Measurements from ENCODE around the gene TMA7B.

DNA sequence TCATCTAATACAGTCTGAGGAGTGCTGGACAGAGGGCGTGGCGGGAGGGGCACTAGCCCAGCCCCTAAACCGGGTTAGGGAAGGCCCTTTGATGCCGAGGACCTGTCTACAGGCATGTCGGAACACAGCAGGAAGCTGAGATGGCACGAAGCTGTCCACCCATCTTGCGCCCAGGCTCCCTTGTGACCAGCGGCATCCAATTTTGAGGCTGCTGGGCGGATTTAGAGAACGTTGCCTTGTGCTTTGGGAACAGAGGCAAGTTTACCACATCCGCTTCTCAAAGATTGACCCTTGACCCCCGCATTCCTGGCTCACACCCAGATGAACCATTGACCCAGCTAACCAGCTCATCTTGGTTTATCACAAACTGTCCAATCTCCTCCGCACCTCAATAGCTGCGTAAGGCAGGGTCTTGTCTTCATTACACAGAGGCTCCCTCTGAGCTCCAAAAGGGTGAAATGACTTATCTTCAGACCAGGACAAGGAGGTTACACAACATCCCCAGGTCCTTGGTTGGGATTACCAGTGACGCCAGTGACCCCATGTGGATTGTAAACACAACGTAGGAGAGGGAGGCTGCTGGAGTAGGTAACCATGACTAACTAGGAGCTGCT, 39.1 kb downstream of the TMA7B start:
- no peak for TF ChIP-seq POLR2AphosphoS5 (IDR thresholded peaks at IDR 0.05)
- TF ChIP-seq, protein P1, sequence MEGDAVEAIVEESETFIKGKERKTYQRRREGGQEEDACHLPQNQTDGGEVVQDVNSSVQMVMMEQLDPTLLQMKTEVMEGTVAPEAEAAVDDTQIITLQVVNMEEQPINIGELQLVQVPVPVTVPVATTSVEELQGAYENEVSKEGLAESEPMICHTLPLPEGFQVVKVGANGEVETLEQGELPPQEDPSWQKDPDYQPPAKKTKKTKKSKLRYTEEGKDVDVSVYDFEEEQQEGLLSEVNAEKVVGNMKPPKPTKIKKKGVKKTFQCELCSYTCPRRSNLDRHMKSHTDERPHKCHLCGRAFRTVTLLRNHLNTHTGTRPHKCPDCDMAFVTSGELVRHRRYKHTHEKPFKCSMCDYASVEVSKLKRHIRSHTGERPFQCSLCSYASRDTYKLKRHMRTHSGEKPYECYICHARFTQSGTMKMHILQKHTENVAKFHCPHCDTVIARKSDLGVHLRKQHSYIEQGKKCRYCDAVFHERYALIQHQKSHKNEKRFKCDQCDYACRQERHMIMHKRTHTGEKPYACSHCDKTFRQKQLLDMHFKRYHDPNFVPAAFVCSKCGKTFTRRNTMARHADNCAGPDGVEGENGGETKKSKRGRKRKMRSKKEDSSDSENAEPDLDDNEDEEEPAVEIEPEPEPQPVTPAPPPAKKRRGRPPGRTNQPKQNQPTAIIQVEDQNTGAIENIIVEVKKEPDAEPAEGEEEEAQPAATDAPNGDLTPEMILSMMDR (IDR thresholded peaks at IDR 0.05), result no peak
- no peak for TF ChIP-seq POLR2A (IDR thresholded peaks at IDR 0.05)
- TF ChIP-seq EP300 (IDR thresholded peaks at IDR 0.05), result no peak

All from gastroesophageal sphincter (tissue), 3 donors.